Muscle of leg (tissue), 11 donors: ENCODE results near the gene CORO2B. TPM values are rescaled to one million over a fixed set of nuclear protein-coding genes. Genes with fewer than 3 reads are reported as not detected.

Experiments
- DNase-seq: peaks from one replicate; pipeline ENCODE4 v3.0.0; 2013
- H3K27ac ChIP-seq: one replicate; pipeline ENCODE4 v1.5.1; 2013; ENCODE audit warnings: mild to moderate bottlenecking, low read length, control low read depth
- H3K27me3 ChIP-seq: one replicate; pipeline ENCODE4 v1.6.1; 2013; ENCODE audit warnings: low read length; ENCODE audit not compliant: control insufficient read depth, insufficient read depth
- H3K36me3 ChIP-seq: one replicate; pipeline ENCODE4 v1.6.1; 2013; ENCODE audit warnings: low read length; ENCODE audit not compliant: control insufficient read depth, insufficient read depth
- H3K4me1 ChIP-seq: one replicate; pipeline ENCODE4 v1.6.1; 2013; ENCODE audit warnings: low read length; ENCODE audit not compliant: control insufficient read depth, insufficient read depth
- H3K4me3 ChIP-seq: one replicate; pipeline ENCODE4 v1.5.1; 2013; ENCODE audit warnings: low read length, control low read depth
- H3K9me3 ChIP-seq: replicated peaks from 2 replicates; pipeline ENCODE4 v1.6.1; 2013; ENCODE audit warnings: low read depth, low read length; ENCODE audit not compliant: control insufficient read depth
- WGBS: methylation state at CpG from one replicate; pipeline ENCODE4 v1.1.5; 2013; ENCODE audit warnings: missing lambda C conversion rate; ENCODE audit not compliant: insufficient coverage; 5-methylcytosine and 5-hydroxymethylcytosine counted together
- polyA plus RNA-seq, 8 donors: library from polyadenylated mRNA; unstranded; fragments of 120-200 nt; gene quantifications; one replicate each; pipeline versions ENCODE4 v1.2.1 to v1.2.3, GENCODE V29; 2013; ENCODE audit warnings: inconsistent platforms in 1 of 8, low replicate concordance in 1 of 8; ENCODE audit not compliant: insufficient read length in 8 of 8, insufficient read depth in 1 of 8
- total RNA-seq: library from RNA; stranded (reverse); fragments of 120-200 nt; gene quantifications from one replicate; pipeline ENCODE4 v1.2.4, GENCODE V29; 2013

The CORO2B gene
- total and polyA plus RNA-seq, 9 donors, result 2.9 to 8.6 (median 5.3) TPM

GRCh38 chr15:68776477-68777270 is 197.9 kb downstream of the CORO2B start:
- DNase-seq, result no peak
- Histone ChIP-seq H3K36me3 (peaks cover 24% of the 10 kb centered on the region), H3K9me3 (no peaks in the 10 kb centered on the region), H3K4me1 (peaks cover 21% of the 10 kb centered on the region), H3K27ac (peak overlapping the region; percentile 68), H3K27me3 (no peaks in the 10 kb centered on the region), H3K4me3 (no peak overlapping the region)
- 80% methylated on average over 3 of the region's 10 CpGs for WGBS

Other genes with a start within 250 kb of the CORO2B start
- gene ITGA11, start 146.8 kb upstream of the CORO2B start, total RNA-seq, result 10.2 TPM
- 10 to 100 TPM in 2 of 8 donors, 1 to 10 TPM in 6; 1.8 to 17.9 (median 4.8) TPM for gene ITGA11, start 146.8 kb upstream of the CORO2B start, polyA plus RNA-seq
- gene ANP32A, start 241.9 kb downstream of the CORO2B start, total RNA-seq, result 64.1 TPM
- gene ANP32A, start 241.9 kb downstream of the CORO2B start, polyA plus RNA-seq, result 100 to 1,000 TPM; 166 to 213 (median 180) TPM